Measurements from ENCODE around the gene ECD.
A peak's percentile ranks its signal among the peaks of the same experiment; 100 is the strongest.
"Not testable (repeated sequence)": the region's sequence is repeated elsewhere in the genome, so short reads cannot be mapped to it uniquely, and the experiment has no call there.

Gene ECD

DNA sequence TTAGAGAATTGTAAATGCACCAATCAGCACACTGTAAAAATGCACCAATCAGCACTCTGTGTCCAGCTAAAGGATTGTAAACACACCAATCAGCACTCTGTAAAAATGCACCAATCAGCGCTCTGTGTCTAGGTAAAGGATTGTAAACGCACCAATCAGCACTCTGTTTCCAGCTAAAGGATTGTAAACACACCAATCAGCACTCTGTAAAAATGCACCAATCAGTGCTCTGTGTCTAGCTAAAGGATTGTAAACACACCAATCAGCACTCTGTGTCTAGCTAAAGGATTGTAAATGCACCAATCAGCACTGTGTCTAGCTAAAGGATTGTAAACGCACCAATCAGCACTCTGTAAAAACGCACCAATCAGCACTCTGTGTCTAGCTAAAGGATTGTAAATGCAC is 58.6 kb downstream of the ECD start:
- not testable (repeated sequence) for H3K27ac ChIP-seq; DNase-seq (ENCODE audit: low read depth, low spot score)

DNA sequence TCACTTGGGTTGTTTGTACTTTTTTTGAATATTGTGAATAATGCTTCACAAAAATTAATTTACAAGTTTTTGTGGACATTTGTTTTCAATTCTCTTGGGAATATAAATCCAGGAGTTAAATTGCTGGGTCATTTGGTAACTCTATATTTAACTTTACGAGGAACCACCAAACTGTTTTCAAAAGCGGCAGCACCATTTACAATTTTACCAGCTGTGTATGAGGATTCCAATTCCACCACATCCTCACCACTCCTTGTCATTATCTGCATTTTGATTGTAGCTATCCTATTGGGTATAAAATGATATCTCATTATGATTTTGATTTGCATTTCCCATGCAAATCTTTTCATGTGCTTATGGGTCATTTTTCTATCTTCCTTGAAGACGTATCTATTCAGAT is 61.5 kb downstream of the ECD start:
- DNase-seq (ENCODE audit: low read depth, low spot score), result no peak
- H3K27ac ChIP-seq, result no peak overlapping the region

DNA sequence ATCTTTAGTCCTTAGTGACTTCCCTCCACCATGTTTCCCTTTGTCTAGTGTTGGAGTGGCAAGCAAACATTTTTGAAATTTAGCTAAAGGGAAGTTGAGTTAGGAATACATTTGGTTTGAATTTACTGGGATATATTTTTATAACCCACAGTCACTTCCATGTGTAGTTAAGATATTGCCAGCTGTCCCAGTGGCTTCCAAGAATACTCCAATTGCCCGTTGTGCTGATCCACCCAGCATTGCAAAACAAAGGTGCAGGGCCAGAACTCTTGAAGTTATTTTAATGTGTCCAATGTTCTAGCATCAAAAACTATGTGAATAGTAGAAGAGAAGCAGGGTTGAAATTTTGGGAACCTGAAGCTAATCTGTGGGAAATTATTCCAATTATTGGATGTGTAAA is 68.7 kb downstream of the ECD start:
- H3K27ac ChIP-seq, result no peak overlapping the region
- no peak for DNase-seq (ENCODE audit: low read depth, low spot score)

DNA sequence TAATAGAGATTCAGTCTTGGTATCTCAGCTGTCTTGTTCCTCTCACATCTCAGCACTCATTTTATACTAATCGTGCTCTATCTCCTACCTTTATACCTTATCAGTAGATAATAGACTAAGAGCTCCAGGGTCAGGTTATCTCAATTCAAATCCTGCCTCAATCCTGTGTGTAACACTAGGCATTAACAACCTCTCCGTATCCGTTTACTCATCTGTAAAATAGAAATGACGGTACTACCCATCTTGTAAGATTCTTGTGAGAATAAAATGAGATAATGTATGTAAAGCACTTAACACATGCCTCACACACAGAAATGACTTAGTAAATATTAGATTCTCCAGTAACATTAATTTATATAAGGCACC is 70.5 kb downstream of the ECD start:
- H3K27ac ChIP-seq, result peak overlapping the region; percentile 70
- DNase-seq (ENCODE audit: low read depth, low spot score), result no peak

DNA sequence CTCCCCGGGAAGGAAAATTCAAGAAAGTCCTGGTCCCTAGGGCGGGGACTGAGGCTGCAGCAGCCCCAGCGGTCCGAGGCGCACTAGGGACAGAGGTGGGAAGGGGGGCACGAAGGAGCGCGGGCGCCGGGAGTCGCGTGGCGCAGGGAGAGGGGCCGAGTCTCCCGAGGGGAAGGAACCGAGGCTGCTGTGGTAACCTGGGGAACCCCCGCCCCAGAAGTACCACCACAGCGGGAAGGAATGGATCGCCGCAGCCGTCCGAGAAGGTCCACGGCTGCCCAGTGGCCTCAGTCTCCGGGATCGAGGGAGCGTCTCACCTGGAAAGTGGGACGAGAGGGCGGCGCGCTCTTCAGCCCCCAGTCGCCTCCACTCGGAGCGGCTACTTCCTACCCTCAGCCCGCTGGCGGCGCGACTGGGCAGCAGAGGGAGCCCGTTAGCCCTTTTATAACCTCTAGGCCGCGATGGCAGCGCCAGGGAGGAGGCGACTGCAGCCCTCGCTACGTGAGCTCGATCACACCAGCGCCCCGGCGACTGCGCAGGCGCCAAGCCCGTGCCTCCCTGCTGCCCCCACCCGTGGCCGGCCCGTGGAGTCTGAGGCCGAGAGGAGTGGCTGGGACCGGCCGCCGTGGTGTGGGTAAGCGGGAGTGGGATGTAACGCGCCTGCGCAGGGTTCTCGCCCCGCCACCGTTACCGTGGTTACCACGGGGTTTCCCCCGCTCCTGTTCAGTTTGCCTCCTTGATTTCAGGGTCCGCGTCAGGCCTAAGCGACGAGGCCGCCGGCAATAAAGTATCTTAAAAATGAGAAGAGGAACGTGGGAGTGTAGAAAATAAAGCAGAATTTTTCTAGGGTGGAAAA is 71.1 kb downstream of the ECD start, which contains the start of gene P4HA1:
TSS of gene P4HA1 (minus strand) at position 418 of the 856 bp plus-strand sequence. CDS start 21,983 bp downstream, outside the sequence.
- peak within 1 kb of the TSS; percentile 70 for H3K27ac ChIP-seq
- peak; percentile 75 for DNase-seq (ENCODE audit: low read depth, low spot score)

DNA sequence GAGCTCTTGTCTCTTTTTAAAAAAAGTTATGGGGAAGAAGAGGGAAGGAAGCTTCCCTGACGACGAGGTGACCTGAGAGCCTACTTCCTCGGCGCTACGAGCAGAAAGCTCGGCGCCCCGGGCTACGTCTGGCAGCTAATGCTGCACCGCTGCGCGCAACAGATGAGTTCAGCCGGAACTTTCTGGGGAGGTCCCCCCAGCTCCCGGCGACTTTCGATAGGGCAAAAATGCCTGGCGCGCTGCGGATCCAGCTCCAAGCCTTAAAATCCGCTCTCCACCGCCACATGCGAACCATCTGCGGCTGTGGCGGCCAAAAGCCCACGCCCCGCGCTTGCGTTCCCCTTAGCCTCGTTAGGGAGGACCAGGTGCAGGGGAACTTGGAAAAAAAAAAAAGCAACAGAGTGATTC is 71.8 kb downstream of the ECD start:
- peak overlapping the region; percentile 70 for H3K27ac ChIP-seq
- no peak for DNase-seq (ENCODE audit: low read depth, low spot score)

DNA sequence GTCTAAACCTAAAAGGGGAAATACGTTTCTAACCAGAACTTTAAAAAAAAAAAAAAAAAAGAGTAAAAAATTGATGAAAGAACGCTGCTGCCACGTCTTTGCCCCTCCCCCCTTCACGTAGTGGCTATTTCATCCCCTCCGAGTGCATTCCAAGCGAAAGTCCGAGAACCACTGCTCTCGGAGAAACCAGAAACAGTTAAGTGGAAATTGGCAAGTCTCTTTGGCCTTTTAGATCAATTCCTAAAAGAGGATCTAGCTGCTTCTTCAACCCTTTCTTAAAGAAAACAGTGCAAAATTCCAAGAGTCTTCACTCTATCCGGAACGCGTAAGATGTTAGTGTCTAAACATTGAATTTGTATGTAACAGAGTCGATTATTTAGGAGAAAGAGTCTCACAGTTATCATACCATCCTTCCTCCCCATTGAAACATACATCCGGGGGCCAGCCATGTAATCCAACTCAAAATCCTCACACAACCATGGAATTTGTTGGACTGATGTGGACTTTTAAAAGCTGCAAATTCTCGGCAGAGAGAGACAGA is 72.3 kb downstream of the ECD start:
- peak overlapping the region; percentile 70 for H3K27ac ChIP-seq
- no peak for DNase-seq (ENCODE audit: low read depth, low spot score)

DNA sequence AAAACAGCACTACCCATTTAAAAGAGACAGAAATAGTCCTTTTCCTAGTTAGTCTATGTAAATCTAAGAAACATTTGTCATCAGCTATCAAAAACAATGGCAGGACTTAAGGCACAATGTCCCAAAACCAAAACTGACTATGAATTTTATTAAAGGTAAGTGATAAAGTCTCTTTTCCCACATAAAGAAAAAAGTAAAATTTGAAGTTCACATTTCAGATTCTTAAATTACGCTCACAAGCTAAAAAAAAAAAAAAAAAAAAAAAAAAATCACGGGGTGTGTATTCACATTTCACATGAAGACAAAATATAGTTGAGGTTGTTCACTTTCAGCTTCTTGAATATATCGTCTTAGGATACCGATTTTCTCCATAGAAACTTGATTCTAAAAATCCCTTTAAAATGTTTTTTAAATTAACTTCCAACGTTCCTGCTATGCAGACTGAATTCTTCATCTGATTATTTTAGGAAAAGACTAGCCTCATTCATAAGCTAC is 72.8 kb downstream of the ECD start:
- no peak for DNase-seq (ENCODE audit: low read depth, low spot score)
- peak overlapping the region; percentile 70 for H3K27ac ChIP-seq

DNA sequence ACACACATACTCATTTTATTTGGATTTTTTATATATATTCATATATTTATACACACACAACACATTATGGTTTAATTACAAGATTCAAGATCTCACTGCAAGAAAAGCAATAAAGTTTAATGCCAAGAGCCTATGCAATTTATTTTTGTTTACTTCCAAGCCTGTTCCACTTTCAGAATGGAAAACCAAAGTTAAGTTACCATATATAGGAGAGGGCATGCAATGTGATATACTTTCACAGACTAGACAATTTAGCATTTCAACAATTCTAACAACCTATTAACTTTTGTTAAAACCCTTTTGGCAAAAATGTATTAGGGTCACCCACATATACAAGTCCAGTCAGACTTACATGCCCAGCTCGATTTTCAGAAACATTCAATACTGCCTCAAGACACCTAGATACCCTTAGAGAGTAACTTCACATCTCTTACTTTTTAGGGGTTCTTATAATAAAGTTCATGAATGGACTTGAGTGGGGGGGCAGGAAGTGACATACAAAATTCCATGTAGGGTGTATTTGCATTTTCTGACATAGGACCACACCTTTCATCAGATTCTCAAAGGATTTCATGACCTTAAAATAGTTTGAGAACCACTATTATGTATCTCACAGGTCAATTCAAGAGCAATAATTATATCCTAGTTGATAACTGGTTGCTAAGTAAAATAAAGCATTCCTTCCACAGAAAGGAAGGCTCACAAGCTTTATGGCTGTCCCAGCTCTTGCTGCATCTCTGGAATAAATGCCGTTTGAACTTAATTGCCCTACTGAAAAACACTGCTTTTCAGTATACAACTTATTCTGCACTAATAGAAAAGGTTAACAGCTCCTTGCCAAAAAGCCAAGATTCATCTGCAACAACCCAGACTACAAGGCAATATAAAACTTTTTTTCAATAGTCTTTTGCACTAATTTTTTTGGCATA is 73.6 kb downstream of the ECD start:
- DNase-seq (ENCODE audit: low read depth, low spot score), result no peak
- H3K27ac ChIP-seq, result peak overlapping the region; percentile 70

DNA sequence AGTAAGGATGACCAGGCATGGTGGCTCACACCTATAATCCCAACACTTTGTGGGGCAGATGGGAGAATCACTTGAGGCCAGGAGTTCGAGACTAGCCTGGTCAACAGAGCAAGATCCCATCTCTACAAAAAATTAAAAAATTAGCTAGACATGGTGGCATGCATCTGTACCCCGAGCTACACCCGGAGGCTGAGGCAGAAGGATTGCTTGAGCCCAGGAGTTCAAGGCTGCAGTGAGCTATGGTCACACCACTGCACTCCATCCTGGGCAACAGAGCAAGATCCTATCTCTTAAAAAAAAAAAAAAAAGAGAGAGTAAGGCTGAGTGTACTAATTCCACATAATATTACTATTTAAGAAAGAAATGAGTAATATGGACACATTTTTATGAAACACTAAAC is 75.0 kb downstream of the ECD start:
- DNase-seq (ENCODE audit: low read depth, low spot score), result no peak

DNA sequence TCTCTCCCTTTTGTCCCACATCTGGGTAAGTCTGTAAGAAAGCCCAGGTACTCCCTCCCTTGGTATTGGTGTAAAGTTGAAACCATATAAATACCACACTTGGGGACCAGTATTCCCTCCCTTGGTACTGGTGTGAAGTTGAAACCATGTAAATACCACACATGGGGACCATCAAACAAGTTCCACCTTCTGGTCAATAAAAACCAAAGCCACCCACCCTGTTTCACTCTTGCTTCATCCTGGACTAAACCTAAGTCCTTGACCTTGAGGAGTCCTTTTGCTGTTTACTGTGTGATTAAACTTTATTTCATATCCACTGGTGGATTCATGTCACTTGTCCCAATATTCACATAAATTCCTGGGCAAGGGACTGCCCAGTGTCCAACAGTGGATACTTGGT is 79.5 kb downstream of the ECD start:
- DNase-seq (ENCODE audit: low read depth, low spot score), result no peak
- no peak overlapping the region for H3K27ac ChIP-seq

More for the DNA sequence above, 75.0 kb downstream of the ECD start:
- H3K27ac ChIP-seq, result no peak overlapping the region

DNA sequence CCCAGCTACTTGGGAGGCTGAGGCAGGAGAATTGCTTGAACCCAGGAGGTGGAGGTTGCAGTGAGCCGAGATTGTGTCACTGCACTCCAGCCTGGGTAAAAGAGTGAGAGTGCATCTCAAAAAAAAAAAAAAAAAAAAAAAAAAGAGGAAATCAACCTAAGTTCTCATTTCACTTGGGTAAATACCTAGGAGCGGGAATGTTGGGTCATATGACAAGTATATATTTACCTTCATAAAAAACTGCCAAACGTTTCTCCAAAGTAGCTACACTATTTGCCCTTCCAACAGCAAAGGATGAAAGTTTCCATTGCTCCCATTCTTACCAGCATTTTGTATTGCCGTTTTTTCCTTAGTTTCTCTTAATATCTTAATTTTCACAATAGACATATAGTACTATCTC is 81.0 kb downstream of the ECD start:
- no peak for DNase-seq (ENCODE audit: low read depth, low spot score)
- H3K27ac ChIP-seq, result no peak overlapping the region

DNA sequence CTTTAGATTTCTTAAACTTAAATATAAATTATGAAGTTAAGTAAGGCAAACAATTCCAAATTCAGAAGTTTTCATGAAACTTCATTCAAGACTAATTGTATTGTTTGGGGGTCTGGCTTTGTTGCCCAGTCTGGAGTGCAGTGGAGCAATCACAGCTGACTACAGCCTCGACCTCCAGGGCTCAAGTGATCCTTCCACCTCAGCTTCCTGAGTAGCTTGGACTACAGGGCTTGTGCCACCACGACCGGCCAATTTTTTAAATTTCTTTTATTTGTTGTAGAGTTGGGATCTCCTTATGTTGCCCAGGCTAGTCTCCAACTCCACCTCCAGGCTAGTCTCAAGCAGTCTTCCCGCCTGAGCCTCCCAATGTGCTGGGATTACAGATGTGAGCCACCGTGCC is 83.6 kb downstream of the ECD start:
- no peak for DNase-seq (ENCODE audit: low read depth, low spot score)
- no peak overlapping the region for H3K27ac ChIP-seq
